Coronary artery (tissue), 2 donors: ENCODE results near the gene IER5.
"Not testable (repeated sequence)": the region's sequence is repeated elsewhere in the genome, so short reads cannot be mapped to it uniquely, and the experiment has no call there.

ENCODE experiments used
- DNase-seq: peaks from one replicate; pipeline ENCODE4 v3.0.0-alpha.2; 2017; ENCODE audit warnings: low spot score
- H3K27ac ChIP-seq, 2 donors: fragments of 200-600 bp; sonication (generic); one replicate each; pipeline ENCODE4 v1.5.1; 2016 to 2019
- H3K4me3 ChIP-seq: fragments of 200-600 bp; sonication (generic); 2 replicates; pipeline ENCODE4 v1.5.1; 2016; ENCODE audit warnings: mild to moderate bottlenecking, moderate library complexity
- CTCF ChIP-seq: fragments of 200-600 bp; sonication (generic); IDR thresholded peaks from one replicate; pipeline ENCODE4 v1.5.1; 2019; ENCODE audit warnings: antibody characterized with exemption

IER5 gene

GRCh38 chr1:181115368-181115684 is 26.8 kb downstream of the IER5 start:
- Histone ChIP-seq H3K4me3 (no peak overlapping the region), H3K27ac (no peak overlapping the region)
- DNase-seq: no peak
- no peak for TF ChIP-seq CTCF

GRCh38 chr1:181115971-181116370 is 27.5 kb downstream of the IER5 start:
- H3K27ac ChIP-seq, DNase-seq, H3K4me3 ChIP-seq: not testable (repeated sequence)

GRCh38 chr1:181116819-181117390 is 28.4 kb downstream of the IER5 start:
- DNase-seq: no peak
- TF ChIP-seq CTCF: no peak
- Histone ChIP-seq H3K4me3 (no peak overlapping the region), H3K27ac (no peak overlapping the region)

- H3K27ac ChIP-seq: peak overlapping the region in 1 of 2 donors; percentile 17
- no peak for TF ChIP-seq CTCF
- no peak overlapping the region for H3K4me3 ChIP-seq
- DNase-seq: no peak
Observed at GRCh38 chr1:181117648-181118449, 29.3 kb downstream of the IER5 start.

- Histone ChIP-seq H3K4me3 (no peak overlapping the region), H3K27ac (no peak overlapping the region)
- no peak for DNase-seq
- TF ChIP-seq CTCF: no peak
Observed at GRCh38 chr1:181119093-181119989, 30.8 kb downstream of the IER5 start.

GRCh38 chr1:181120924-181121323 is 32.4 kb downstream of the IER5 start:
- H3K4me3 ChIP-seq: no peak overlapping the region
- TF ChIP-seq CTCF: no peak
- H3K27ac ChIP-seq: no peak overlapping the region
- no peak for DNase-seq

- H3K4me3 ChIP-seq: no peak overlapping the region
- no peak for DNase-seq
- no peak for TF ChIP-seq CTCF
- H3K27ac ChIP-seq: no peak overlapping the region
Observed at GRCh38 chr1:181121498-181121897, 33.0 kb downstream of the IER5 start.
